Measurements from ENCODE around the gene MIOX. TPM values are rescaled to one million over a fixed set of nuclear protein-coding genes. Genes with fewer than 3 reads are reported as not detected.

Gene MIOX
- total and polyA plus RNA-seq, 9 of the 15 experiments (the other 6 are each of a cell fraction or from before 2014, with no cell fraction given) = 0.08 TPM; not detected in 8

DNA sequence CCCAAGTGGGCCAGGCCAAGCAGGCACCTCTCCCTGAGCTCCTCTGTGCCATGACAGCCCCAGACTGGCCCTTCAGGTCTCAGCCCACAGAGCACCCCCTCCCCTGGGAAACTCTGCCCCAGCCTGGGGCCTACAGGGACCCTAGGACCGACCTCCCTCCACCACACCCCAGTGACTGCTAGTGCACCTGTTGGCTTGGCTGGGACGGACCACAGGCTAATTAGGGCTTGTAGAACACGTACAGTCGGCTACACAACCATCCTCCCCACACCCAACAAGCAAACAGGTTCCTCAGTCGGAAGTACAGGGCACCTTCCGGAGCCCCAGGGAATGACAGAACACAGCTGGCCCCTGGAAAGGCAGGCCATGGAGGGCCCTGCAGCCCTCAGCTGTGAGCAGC lies 16.2 kb upstream of the MIOX start (continued):
- TF ChIP-seq PHF20 (IDR thresholded peaks at IDR 0.05; ENCODE audit: partially characterized antibody) (no peak), TCFL5 (CRISPR knock-in tag; conservative IDR thresholded peaks at IDR 0.05) (no peak)
- TF ChIP-seq, protein P1, sequence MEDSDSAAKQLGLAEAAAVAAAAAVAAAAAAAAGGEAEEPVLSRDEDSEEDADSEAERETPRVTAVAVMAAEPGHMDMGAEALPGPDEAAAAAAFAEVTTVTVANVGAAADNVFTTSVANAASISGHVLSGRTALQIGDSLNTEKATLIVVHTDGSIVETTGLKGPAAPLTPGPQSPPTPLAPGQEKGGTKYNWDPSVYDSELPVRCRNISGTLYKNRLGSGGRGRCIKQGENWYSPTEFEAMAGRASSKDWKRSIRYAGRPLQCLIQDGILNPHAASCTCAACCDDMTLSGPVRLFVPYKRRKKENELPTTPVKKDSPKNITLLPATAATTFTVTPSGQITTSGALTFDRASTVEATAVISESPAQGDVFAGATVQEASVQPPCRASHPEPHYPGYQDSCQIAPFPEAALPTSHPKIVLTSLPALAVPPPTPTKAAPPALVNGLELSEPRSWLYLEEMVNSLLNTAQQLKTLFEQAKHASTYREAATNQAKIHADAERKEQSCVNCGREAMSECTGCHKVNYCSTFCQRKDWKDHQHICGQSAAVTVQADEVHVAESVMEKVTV (CRISPR knock-in tag; IDR thresholded peaks at IDR 0.05) = no peak
- TF ChIP-seq, protein P2, sequence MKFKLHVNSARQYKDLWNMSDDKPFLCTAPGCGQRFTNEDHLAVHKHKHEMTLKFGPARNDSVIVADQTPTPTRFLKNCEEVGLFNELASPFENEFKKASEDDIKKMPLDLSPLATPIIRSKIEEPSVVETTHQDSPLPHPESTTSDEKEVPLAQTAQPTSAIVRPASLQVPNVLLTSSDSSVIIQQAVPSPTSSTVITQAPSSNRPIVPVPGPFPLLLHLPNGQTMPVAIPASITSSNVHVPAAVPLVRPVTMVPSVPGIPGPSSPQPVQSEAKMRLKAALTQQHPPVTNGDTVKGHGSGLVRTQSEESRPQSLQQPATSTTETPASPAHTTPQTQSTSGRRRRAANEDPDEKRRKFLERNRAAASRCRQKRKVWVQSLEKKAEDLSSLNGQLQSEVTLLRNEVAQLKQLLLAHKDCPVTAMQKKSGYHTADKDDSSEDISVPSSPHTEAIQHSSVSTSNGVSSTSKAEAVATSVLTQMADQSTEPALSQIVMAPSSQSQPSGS (CRISPR knock-in tag; IDR thresholded peaks at IDR 0.05) = no peak

DNA sequence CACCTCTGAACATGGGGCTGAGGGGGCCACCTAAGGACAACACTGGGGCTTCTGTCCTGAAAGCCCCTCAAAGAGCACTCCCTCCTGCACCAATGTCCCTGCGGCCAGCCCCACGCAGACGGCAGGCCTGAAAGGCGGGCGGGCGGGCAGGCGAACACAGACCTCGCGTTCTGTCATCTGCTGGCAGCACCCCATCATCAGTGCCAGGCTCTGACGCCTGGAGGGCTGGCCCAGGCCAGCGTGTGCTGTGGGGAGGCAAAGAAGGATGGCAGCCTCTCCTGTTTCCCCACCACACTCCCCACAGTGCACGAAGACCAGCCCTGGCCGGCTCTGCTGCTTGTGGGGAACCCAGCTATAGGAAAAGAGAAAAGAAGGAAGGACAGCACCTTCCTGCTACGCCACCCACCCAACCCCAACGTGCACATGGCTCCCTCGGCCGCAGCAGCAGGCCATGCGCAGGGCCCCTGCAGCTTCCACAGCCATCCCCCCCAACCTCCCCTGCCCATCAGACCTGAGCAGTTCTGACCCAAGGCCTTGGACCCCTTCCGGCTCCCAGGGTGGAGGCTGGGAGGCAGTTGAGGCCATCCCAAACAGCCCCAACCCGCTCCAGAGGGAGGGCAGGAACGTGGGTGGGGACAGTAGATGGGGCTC lies 15.3 kb upstream of the MIOX start:
- Histone ChIP-seq H3K36me3 (ENCODE audit: control insufficient read depth, insufficient read depth, low read length) (peaks cover 12% of the 10 kb centered on the region; the same call in 1 of the 3 replicates), H4K20me1 (replicated peaks; ENCODE audit: control insufficient read depth, insufficient read depth, low read length) (peaks cover 37% of the 10 kb centered on the region), H3K27me3 (ENCODE audit: control insufficient read depth in 2 of 2, insufficient read depth in 2 of 2, low read length in 2 of 2) (no peaks in the 10 kb centered on the region), H3K9me3 (replicated peaks; ENCODE audit: control insufficient read depth, insufficient read depth, low read depth, low read length) (no peaks in the 10 kb centered on the region), H3K27ac (ENCODE audit: extremely low read depth, low read depth, low read length) (no peak overlapping the region), H3K79me2 (ENCODE audit: control insufficient read depth, insufficient read depth, low read length) (peaks cover 57% of the 10 kb centered on the region), H2AFZ (ENCODE audit: low read depth, low read length) (no peak overlapping the region), H3K4me1 (replicated peaks in 1 of 2; ENCODE audit: control insufficient read depth in 2 of 2, insufficient read depth in 2 of 2, low read length in 2 of 2) (peaks cover 29 to 50% of the 10 kb centered on the region in 2 experiments), H3K4me2 (ENCODE audit: insufficient read depth, low read length) (no peak overlapping the region), H3K4me3 (no peak overlapping the region), H3K9ac (ENCODE audit: insufficient read depth in 1 of 2, low read depth in 2 of 2, low read length in 2 of 2) (peak overlapping the region in 1 of 2 experiments; percentile 71; a peak in 2 of 4 replicates), H3K9me1 (ENCODE audit: control insufficient read depth, insufficient read depth, low read length) (peaks cover 8% of the 10 kb centered on the region)
- POLR2A ChIA-PET = interaction anchor here (0.5 kb wide), 1 partner anchor 280 kb away, joined by 3 read pairs; no protein-coding TSS in a partner anchor
- FAIRE-seq (no peak), ATAC-seq (no peak), DNase-seq (ENCODE audit: extremely low read depth in 1 of 4, low spot score in 3 of 4) (no peak)
- in situ Hi-C loops (cut with MboI) = no loop called here
- CTCF ChIA-PET (ENCODE audit: low intra/inter-chr PET ratio) = no interaction called here
- BruUV-seq (replicated peaks) = no TSS peak
- TF ChIP-seq, protein P3, sequence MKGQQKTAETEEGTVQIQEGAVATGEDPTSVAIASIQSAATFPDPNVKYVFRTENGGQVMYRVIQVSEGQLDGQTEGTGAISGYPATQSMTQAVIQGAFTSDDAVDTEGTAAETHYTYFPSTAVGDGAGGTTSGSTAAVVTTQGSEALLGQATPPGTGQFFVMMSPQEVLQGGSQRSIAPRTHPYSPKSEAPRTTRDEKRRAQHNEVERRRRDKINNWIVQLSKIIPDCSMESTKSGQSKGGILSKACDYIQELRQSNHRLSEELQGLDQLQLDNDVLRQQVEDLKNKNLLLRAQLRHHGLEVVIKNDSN (CRISPR knock-in tag; IDR thresholded peaks at IDR 0.05) = no peak
- no peak for TF ChIP-seq MXI1 (IDR thresholded peaks at IDR 0.05; ENCODE audit: low read depth, low read length)
- no peak for TF ChIP-seq SMAD4 (CRISPR knock-in tag; conservative IDR thresholded peaks at IDR 0.05)
- no peak for TF ChIP-seq PTBP1 (IDR thresholded peaks at IDR 0.05; ENCODE audit: low read depth, low read length)
- TF ChIP-seq U2AF1 (optimal IDR thresholded peaks at IDR 0.05; ENCODE audit: low read depth, low read length) = no peak
- no peak for TF ChIP-seq CEBPB (tag; IDR thresholded peaks at IDR 0.05)
- TF ChIP-seq ZNF785 (CRISPR knock-in tag; IDR thresholded peaks at IDR 0.05) = no peak
- TF ChIP-seq NBN (IDR thresholded peaks at IDR 0.05; ENCODE audit: low read depth) = no peak
- TF ChIP-seq MYC (IDR thresholded peaks at IDR 0.05; ENCODE audit: low read depth, low read length) = no peak
- TF ChIP-seq MYC (CRISPR knock-in tag; IDR thresholded peaks at IDR 0.05; ENCODE audit: borderline replicate concordance, low read depth) = no peak
- TF ChIP-seq HNRNPL (IDR thresholded peaks at IDR 0.05; ENCODE audit: low read depth, low read length) = no peak
- intact Hi-C loops (cut with micrococcal nuclease) = no loop called here
- WGBS (ENCODE audit: insufficient coverage, low coverage, missing lambda C conversion rate) = 91% methylated on average over 6 of the region's 21 CpGs
